WTC11 (cell line): ENCODE measurements around the gene KLHL29.

ENCODE experiments used
- CTCF ChIP-seq: fragments of 200-600 bp; IDR thresholded peaks from 2 replicates; pipeline ENCODE4 v1.8.0; 2022; ENCODE audit warnings: antibody characterized with exemption
- JUN ChIP-seq: sonication (generic); formaldehyde crosslinking; IDR thresholded peaks from 2 replicates; pipeline ENCODE4 v1.8.0; 2023; ENCODE audit warnings: mild to moderate bottlenecking, missing genetic modification reagents
- NFYB ChIP-seq: sonication (generic); formaldehyde crosslinking; conservative IDR thresholded peaks from 2 replicates; pipeline ENCODE4 v1.8.0; 2022; ENCODE audit warnings: low read depth, missing genetic modification reagents
- ZNF317 ChIP-seq: sonication (generic); formaldehyde crosslinking; IDR thresholded peaks from 2 replicates; pipeline ENCODE4 v1.8.1; 2023; ENCODE audit warnings: low read depth, mild to moderate bottlenecking, moderate library complexity, missing genetic modification reagents, borderline replicate concordance

GRCh38 chr2:23602116-23602515, 217.1 kb downstream of the KLHL29 start:
- TF ChIP-seq NFYB (CRISPR knock-in tag) (no peak), ZNF317 (CRISPR knock-in tag) (no peak), CTCF (no peak), JUN (CRISPR knock-in tag) (no peak)
